ENCODE measurements around the gene INPP5B. TPM values are rescaled to one million over a fixed set of nuclear protein-coding genes. Genes with fewer than 3 reads are reported as not detected.

The INPP5B gene
- total and polyA plus RNA-seq, 2 of the 13 experiments (the other 11 are each of a cell fraction or from before 2014, with no cell fraction given), result 9.0 to 9.8 TPM

DNA sequence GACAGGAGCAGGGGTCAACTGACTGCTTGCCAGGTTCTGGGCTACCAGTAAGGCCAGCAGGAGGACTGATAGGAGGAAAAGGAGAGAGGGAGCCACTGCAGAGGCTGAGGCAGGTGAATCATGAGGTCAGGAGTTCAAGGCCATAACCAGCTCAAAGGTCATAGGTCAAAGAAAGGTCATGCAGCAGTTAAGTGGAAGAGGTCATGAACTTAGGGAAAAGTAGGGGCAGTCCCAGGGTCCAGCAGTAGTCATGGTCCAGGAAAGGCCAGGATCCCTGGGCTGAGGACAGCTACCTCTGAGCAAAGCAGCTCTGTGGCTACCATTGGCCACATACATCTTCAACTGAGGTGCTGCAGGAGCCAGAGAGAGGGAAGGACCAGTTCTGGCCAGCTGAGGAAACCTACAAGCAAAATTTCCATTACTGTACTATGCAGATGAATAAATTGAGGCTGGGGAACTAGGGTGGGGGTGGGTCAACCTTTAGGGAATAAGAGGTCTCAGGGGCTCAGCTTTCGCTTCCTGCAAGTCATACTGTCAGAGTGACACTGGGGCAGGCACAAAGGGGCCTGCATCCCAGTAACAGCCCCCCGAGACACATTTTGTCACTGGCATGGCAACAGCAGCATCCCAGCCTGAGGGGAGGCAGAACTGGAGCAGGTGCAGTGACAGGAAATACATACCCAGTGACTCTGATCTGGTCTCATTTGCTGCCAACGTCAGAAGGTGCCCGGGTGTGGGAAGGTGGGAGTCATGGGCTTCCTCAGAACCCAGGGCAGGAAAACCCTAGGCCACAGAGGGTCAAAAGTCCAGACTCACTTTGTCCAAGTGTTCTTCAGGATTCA is 5.2 kb upstream of the INPP5B start (continued):
- TF ChIP-seq POGK (CRISPR knock-in tag; conservative IDR thresholded peaks at IDR 0.05) (no peak), TBL1XR1 (IDR thresholded peaks at IDR 0.05; ENCODE audit: borderline replicate concordance, low read length, partially characterized antibody) (peak; percentile 23), HNRNPK (IDR thresholded peaks at IDR 0.05; ENCODE audit: low read depth, low read length, poor library complexity, severe bottlenecking) (no peak), PATZ1 (CRISPR knock-in tag; IDR thresholded peaks at IDR 0.05) (no peak), ZNF883 (CRISPR knock-in tag; IDR thresholded peaks at IDR 0.05; ENCODE audit: not compliant biosample characterization) (no peak), ETS1 (CRISPR knock-in tag; IDR thresholded peaks at IDR 0.05) (no peak), ZNF709 (CRISPR knock-in tag; IDR thresholded peaks at IDR 0.05) (no peak), POGZ (CRISPR knock-in tag; IDR thresholded peaks at IDR 0.05) (no peak), RBM39 (IDR thresholded peaks at IDR 0.05; ENCODE audit: low read depth, low read length, poor library complexity, severe bottlenecking) (no peak), PITX1 (CRISPR knock-in tag; IDR thresholded peaks at IDR 0.05) (no peak), NR2F1 (CRISPR knock-in tag; IDR thresholded peaks at IDR 0.05) (peak; percentile 59 to 92; a peak in 3 of 4 replicates), SNRNP70 (IDR thresholded peaks at IDR 0.05; ENCODE audit: low read depth, low read length) (no peak), ZNF337 (CRISPR knock-in tag; IDR thresholded peaks at IDR 0.05; ENCODE audit: borderline replicate concordance, low read depth) (no peak), ZNF556 (CRISPR knock-in tag; IDR thresholded peaks at IDR 0.05; ENCODE audit: borderline replicate concordance) (no peak), HOXA9 (CRISPR knock-in tag; IDR thresholded peaks at IDR 0.05; ENCODE audit: borderline replicate concordance) (no peak), HNF4A (CRISPR knock-in tag; IDR thresholded peaks at IDR 0.05) (peak; percentile 65), RARA (CRISPR knock-in tag; IDR thresholded peaks at IDR 0.05) (peak; percentile 89), ZNF724P (CRISPR knock-in tag; IDR thresholded peaks at IDR 0.05; ENCODE audit: borderline replicate concordance) (no peak)
- TF ChIP-seq, protein P1, sequence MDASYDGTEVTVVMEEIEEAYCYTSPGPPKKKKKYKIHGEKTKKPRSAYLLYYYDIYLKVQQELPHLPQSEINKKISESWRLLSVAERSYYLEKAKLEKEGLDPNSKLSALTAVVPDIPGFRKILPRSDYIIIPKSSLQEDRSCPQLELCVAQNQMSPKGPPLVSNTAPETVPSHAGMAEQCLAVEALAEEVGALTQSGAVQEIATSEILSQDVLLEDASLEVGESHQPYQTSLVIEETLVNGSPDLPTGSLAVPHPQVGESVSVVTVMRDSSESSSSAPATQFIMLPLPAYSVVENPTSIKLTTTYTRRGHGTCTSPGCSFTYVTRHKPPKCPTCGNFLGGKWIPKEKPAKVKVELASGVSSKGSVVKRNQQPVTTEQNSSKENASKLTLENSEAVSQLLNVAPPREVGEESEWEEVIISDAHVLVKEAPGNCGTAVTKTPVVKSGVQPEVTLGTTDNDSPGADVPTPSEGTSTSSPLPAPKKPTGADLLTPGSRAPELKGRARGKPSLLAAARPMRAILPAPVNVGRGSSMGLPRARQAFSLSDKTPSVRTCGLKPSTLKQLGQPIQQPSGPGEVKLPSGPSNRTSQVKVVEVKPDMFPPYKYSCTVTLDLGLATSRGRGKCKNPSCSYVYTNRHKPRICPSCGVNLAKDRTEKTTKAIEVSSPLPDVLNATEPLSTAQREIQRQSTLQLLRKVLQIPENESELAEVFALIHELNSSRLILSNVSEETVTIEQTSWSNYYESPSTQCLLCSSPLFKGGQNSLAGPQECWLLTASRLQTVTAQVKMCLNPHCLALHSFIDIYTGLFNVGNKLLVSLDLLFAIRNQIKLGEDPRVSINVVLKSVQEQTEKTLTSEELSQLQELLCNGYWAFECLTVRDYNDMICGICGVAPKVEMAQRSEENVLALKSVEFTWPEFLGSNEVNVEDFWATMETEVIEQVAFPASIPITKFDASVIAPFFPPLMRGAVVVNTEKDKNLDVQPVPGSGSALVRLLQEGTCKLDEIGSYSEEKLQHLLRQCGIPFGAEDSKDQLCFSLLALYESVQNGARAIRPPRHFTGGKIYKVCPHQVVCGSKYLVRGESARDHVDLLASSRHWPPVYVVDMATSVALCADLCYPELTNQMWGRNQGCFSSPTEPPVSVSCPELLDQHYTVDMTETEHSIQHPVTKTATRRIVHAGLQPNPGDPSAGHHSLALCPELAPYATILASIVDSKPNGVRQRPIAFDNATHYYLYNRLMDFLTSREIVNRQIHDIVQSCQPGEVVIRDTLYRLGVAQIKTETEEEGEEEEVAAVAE (CRISPR knock-in tag; IDR thresholded peaks at IDR 0.05; ENCODE audit: borderline replicate concordance), result no peak
